OCI-LY7 (cell line): ENCODE data around the gene EPB41L4A.

Experiments used
- CTCF ChIP-seq: fragments of 200-600 bp; sonication (generic); conservative IDR thresholded peaks from 2 replicates; pipeline ENCODE4 v1.5.1; 2014; ENCODE audit warnings: mild to moderate bottlenecking, antibody characterized with exemption, low read length, moderate library complexity, mixed read lengths
- EZH2phosphoT487 ChIP-seq: fragments of 200-600 bp; sonication (generic); IDR thresholded peaks from 2 replicates; pipeline ENCODE4 v1.6.1; 2018; ENCODE audit warnings: low read depth, borderline replicate concordance, mild to moderate bottlenecking, mixed run types, antibody characterized with exemption, low read length, moderate library complexity, mixed read lengths

DNA sequence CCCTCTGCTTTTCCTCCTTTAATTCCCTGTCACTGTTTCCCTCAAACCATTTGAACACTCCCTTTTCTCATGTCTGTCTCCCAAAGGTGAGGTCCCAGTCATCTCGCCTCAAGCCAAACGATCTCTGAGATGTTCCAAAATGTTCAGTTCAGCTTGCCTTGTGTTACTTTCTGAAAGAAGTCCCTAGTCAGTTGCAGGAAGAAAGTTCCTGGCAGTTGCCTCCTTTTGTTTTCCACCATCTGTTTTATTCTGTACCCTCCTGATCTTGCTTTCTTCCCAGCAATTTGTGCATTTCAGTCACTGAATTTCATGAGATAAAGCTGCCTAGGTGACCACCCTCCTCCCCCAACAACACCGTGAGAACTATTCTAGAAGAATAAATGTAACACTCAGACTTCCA, 277.5 kb downstream of the EPB41L4A start:
- TF ChIP-seq CTCF (no peak), EZH2phosphoT487 (no peak)
